ENCODE measurements around the gene PGAM2. TPM values are rescaled to one million over a fixed set of nuclear protein-coding genes. Genes with fewer than 3 reads are reported as not detected.

PGAM2 gene
- total RNA-seq, 1 donor from 2014 or later = 1.1 TPM

Small RNA genes within 50 kb of the gene (microRNA-seq; reads per million reads assigned to microRNA genes)
- gene MIR6837 (ENCODE audit: borderline microRNAs expressed) = not detected
- 1.2 reads per million for gene MIR6838 (ENCODE audit: borderline microRNAs expressed)

Other genes starting within 250 kb of the PGAM2 start
- gene MRPS24, start 196.1 kb downstream of the PGAM2 start, total RNA-seq = 61.5 TPM
- 29.1 TPM for gene URGCP, start 159.0 kb downstream of the PGAM2 start, total RNA-seq
- 27.2 TPM for gene UBE2D4, start 139.1 kb downstream of the PGAM2 start, total RNA-seq
- gene SPDYE1, start 67.7 kb downstream of the PGAM2 start, total RNA-seq = not detected
- 93.7 TPM for gene DBNL, start 20.9 kb downstream of the PGAM2 start, total RNA-seq
- gene POLM, start 17.0 kb upstream of the PGAM2 start, total RNA-seq = 26.8 TPM
- gene AEBP1, start 38.8 kb upstream of the PGAM2 start, total RNA-seq = 272 TPM
- gene POLD2, start 58.0 kb upstream of the PGAM2 start, total RNA-seq = 60.2 TPM
- gene MYL7, start 75.8 kb upstream of the PGAM2 start, total RNA-seq = 3.1 TPM
- 0.23 TPM for gene GCK, start 123.9 kb upstream of the PGAM2 start, total RNA-seq
- gene YKT6, start 135.4 kb upstream of the PGAM2 start, total RNA-seq = 54.7 TPM

Data from upper lobe of right lung (tissue), 1 donor.